Activated CD8-positive, alpha-beta memory T cell treated with anti-CD3 and anti-CD28 coated beads for 4 hours (primary cell): ENCODE results near the gene PRR35.

Experiments
- DNase-seq, 2 donors: peaks; one replicate each; pipeline ENCODE4 v3.0.0-alpha.2; 2020; ENCODE audit warnings: low read depth in 2 of 2

PRR35 gene

DNA sequence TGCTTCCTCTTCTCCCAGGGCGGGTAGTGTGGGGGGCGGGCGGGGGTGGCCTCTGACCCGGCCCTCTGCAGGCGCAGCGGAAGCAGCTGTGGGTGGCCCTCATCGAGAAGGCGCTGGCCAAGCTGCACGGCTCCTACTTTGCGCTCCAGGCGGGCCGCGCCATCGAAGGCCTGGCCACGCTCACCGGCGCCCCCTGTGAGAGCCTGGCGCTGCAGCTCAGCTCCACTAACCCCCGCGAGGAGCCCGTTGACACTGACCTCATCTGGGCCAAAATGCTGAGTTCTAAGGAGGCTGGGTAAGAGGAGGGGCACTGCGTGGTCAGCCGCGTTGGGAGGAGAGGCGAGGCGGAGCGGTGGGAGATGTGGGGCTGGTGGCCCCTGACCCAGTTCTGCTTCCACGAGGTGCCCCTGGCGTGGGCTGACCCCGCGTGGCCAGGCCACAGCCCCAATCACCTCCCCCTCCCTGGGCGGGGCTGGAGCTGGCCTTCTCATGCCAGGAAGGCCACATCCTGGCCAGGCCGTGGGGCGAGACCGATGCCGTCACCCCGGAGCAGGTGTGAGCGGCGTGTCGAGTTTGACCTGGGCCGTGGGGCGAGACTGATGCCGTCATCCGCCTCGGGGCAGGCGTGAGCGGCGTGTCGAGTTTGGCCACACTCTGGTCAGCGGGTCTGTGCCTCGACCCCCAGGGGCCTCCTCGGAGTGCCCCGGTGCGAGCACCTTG is 10.5 kb upstream of the PRR35 start:
- no peak for DNase-seq

DNA sequence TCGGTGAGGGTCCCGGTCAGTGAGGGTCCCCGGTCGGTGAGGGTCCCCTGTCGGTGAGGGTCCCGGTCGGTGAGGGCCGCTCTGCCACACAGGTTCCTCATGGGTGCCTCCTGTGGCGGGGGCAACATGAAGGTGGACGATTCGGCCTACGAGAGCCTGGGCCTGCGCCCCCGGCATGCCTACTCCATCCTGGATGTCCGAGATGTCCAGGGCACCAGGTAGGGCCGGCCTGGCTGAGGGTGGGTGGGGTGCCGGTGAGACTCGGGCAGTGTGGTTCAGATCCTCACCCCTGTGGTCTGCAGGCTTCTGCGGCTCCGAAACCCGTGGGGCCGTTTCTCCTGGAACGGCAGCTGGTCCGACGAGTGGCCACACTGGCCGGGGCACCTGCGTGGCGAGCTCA is 9.0 kb upstream of the PRR35 start:
- DNase-seq: no peak

DNA sequence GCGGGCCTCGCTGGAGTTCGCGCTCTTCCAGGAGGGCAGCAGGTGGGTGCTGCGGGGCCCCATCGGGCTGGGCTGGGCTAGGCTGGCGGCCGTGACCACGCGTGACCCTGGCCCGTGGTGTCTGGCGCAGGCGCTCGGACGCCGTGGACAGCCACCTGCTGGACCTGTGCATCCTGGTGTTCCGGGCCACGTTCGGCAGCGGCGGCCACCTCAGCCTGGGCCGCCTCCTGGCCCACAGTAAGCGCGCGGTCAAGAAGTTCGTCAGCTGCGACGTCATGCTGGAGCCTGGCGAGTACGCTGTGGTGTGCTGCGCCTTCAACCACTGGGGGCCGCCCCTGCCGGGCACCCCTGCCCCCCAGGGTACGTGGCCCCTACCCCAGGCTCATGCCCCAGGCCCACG is 8.0 kb upstream of the PRR35 start:
- no peak for DNase-seq

DNA sequence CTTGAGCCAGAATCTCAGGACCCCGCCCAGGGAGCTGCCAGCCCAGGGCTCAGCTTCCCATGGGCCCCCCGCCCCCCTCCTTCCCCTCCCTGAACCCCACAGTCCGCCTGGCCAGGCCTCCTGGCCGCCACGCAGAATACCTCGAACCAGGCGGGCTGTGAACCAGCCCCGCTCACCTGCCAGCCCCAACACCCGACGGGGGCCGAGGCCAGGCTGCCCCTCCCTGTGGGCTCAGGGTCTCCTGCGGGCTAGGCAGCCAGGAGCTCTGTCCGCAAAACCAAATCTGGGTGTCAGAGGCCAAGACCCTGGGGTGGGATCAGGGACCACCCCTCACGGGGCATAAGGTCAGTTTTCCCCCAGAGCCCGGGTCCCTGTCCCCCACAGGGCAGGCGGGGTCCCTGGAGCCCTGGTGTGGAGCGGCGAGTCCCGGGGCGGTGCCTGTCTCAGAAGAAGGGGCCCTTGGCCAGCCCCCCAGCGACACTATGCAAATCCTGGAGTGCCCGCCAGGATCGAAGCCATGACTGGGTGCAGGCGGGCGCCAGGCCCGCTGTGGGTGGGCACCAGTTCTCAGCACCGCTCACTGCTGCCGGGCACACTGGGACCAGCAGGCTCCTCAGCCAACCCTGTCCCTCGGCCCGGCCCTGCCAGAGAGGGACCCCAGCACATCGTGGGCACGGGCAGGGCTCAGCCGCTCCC is 6.4 kb upstream of the PRR35 start:
- DNase-seq: no peak

DNA sequence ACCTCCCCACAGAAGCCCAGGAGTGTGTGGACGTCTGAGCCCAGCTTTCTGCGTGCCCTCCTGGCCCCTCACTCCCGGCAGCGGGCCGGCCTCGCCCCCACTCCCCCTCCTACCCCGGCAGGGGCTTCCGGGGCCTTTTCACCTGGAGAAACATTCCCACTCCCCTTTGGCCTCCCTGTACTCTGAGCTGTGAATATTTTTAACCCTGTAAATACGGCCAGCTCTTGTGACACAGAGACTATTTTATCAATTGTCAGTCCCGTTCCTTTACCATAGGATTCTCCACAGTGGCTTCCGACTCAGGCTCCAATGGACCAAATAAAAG is 5.9 kb upstream of the PRR35 start:
- DNase-seq: no peak

DNA sequence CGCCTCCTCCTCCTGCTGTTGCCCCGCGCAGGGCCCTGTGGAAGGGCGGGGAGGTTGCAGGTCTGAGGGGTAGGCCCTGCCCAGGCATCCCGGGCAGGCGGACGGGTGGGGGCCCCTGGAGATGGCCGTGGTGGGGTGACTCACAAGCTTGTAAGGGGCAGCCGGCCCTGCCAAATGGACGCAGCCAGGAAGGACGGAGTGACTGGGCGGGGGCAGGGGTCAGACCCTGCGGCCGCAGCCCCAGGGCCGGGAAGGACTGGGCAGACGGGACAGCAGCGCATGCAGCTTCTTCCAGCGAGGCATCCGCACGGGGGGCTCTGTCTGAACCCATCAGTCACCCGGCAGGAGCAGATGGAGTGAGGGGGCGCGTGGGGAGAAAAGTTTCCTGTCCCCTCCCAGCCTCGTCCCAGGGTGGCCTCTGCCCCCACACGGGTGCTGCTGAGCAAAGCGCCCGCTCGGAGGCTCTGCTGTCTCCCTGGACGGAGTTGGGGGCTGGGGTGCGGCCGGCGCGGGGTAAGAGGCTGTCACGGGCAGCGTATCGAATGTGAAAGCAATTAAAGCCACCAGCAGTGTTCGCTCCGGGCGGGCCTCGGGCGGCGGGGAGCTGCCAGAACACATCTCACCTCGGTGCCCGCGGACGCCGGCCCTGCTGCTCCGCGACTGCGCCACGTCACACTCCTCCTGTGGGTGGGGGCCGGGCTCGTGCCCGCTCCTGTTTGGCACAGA is 5.4 kb upstream of the PRR35 start:
- DNase-seq: no peak

DNA sequence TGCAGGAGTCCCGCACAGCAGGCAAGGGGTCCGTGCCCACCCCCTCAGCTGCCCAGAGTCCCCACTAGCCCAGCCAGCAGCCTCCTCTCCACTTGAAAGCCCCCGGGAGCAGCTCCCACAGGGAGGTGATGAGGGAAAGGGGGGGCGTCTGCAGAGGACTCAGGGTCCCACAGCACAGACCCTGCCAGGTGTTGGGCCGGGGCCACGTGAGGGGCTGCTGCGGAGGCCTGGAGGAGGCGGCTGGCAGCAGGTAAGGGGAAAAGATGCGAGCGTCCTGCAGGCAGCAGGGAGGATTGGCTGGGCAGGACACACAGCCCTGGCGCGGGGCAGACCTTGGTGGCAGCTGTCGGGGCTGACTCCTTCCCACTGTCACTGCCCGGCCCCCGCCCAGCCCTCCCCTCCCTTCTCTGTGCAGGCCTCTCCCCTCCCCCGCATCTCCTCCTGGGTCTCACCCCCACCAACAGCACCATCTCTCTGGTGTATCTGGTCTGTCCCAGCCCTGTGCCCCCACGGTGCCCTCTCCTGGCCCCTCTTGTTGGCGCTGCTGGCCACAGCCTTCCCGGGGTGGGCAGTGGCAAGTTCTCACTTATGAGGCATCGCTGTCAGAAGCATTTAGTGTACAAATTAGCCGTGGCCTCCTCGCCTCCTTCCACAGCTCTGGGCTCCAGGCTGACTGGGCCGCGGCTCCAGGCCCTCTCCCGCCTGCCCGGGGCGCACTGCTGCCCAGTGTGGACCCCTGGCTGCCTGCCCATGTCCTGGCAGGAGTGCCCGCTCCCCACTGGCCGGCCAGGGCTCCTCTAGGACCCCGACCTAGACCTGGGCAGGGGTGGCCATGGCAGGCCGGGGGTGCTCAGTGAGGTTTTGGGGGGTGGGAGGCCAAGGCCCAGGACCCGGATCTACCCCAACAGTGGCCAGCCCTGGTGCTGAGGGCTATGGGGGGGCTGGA is 4.4 kb upstream of the PRR35 start:
- no peak for DNase-seq

DNA sequence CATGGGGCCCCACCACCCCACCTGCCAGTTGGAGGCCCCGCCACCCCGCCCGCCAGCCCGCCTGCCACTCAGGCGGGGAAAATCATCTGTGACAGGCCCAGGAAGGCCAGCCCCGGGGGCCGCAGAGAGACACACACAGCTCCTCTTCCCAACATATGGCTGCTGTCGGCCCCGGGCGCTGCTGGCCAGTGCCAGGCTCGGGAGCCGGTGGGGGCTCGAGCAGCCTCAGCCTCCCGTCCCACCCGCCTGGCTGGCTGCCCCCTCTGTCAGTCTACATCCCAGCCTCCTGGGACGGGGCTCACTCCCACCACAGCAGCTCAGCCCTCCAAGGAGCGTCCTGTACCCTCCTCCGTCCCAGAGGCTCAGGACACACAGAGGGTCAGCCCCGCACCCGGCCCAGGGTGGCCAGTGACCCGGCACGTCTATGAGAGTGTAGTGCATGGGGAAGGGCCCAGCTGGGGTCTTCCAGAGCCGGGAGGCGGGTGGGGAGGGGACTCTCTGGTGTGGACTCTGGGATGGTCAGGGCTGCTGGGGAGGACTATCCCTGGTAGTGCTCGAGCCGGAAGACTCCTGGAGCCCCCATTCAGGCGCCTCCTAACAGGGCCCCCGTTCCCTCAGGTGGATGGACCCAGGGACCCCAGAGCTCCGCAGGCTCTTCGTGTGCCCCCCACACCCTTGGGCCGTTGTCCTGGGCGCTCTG is 3.6 kb upstream of the PRR35 start:
- no peak for DNase-seq

DNA sequence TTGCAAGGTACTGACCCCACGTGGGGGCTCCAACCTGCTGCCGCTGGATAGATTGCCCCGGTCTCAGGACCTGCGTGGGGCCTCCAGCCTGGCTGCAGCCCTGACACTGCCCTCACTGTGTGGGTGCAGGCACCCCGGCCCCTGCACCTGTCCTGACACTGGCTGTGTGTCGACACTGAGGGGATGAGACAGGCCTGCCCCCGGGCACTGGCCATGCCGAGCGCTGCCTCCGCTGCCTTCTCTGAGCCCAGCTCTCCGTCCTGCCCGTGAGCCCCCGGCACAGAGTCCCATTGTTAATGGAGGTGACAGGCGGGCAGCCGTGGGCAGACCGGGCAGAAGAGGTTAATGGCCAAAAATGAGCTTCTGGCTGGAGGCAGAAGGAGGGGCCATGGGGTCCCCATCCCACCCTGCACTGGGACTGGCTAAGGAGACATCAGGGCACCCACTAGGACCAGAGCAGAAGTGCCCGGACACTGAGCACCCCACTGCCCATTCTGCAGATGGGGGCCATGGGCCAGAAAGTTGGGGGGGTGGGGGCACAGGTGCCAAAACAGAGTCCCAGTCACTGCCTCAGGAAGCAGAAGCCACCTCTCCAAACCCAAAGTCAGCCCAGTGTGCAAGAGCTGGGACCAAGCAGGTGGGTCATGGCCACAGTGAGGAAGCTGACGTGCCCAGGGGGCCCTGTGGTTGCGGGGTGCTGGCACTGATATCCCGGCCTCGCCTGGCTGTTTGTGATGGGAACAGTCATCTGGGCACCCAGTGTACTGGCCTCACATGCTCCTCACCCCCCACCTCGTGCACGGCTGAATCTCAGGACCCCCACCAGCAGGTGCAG is 2.5 kb upstream of the PRR35 start:
- no peak for DNase-seq

DNA sequence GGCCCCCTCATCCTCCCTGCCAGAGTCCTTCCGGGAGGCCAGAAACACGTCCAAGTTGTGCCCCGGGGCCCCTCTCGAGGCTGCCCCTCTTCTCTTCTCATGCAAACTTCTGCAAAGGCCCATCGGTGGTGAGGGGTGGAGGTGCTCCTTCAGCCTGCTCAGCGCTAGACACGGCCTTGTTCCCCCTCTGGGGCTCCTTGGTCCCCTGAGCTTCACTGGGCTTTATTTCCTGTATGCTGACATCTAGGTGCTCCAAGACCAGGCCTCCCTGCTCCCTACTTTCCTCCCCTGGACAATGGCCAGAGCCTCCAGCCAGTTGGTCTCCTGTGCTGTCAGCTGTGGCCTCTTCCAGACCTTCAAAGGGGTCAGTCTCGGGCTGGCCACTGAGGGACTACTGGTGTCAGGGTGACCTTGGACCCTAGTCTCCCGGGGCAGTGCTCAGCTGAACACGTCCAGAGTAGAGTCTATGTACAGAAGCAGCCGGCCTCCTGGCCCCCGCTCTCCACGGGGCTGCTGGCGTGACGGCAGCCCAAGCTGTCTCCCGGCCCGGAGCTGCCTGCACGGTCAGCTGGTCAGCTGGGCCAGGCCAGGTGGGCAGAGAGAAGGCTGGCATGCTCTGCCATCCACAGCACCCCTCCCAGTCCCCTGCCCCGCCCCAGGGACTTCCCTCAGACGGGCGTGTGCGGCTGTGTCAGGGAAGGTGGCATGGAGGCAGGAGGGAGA is 1.7 kb upstream of the PRR35 start:
- DNase-seq: no peak

DNA sequence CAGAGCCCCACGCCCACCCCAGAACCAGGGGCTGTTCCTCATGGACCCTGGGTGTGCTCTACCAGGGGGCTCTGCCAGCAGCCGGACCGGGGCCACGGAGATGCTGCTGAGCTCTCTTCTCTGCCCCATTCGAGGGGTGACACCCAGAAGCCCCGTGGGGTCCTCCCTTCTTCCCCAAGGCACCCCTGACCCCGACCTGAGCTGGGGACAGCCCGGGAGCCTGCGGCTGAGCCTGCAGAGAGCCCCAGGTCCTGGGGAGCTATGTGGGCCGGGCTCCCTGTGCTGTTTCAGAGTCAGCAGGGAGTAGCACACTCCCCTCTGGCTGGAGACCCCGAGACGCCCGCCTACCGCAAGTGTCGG is 1.2 kb upstream of the PRR35 start:
- DNase-seq: no peak

DNA sequence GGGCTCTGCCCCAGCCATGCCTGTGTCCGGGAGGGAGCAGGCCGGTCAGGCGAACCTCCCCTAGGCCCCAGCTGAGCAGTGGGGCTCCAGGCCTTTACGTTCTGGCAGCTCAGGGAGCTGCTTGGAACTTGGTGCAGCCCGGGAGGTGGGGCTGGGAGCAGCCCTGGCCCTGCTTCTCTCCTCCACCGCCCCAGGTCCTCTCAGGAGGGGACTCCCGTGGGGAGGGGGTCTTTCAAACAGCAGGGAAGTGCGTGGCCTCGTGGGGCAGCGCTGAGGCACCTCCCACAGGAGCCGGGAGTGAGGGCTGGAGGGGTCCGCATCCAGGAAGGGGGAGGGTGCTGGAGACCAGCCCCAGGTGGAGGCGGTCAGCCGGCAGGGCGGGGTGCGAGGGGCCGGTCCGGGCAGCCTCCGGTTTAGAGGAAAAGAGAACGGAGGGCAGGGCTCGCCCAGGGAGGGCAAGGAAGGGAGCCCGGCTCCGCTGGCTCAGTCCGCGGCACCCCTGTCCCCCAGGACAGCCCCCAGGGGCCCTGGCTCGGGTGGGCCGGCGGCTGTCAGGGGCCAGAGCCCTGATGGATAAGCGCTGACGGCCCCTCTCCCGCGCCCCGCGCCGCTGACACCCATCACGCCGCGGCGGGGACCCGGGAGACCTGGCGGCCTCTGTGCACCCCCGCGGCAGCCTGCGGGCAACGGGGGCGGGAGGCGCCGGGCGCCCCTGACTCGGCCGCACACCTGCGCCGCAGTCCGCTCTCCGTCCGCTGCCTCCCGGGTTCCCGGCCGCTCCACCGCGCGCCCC is 587 bp upstream of the PRR35 start:
- DNase-seq: no peak

DNA sequence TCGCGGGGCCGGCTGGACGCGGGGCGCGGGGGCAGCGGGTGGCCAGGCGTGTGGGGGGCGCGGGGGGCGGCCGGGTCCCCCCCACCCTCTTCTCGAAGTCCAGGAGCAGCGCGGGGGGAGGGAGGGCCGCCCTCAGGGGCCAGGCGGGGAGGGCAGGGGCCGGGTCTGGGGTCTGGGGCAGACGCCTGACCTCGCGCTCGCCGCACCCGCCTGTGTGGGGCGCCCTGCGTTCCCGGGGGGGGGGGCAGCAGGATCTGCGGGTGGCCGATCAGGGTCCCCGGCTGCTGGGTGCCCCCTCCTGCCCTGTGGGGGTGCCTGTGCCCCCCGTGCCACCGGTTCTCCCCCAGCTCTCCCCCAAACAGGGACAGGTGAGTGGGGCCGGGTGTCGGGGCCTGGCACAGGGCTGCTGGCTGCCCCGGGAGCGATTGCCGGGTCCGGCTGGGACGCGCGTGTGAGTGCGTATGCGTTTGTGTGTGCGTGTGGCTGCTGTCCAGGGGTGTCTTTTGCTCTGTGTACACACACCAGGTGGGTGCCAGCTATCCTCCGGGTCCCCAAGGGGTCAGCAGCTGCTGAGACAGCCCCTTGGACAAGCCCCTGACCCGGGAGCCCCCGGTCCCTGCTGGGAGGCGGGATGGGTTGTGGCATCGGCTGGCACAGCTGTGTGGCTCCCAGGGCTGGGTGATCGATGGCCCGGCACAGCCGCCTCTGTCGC is 663 bp downstream of the PRR35 start:
- no peak for DNase-seq

DNA sequence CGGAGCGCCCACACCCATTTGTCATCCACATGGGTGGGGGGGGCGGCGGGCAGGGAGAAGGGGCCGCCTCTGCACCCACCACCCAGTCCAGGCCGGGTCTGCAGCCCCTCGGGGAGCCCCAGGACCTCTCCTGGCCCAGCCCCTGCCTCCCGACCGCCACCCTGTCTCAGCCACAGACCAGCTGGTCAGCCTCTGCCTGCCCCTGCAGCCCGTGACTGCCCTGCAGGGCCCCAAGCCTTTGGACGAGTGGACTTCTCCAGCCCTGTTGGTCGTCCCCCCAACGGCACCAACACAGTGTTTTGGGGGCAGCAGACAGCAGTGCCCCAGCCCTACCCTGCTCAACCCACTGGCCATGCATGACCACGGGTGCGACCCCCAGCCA is 1.2 kb downstream of the PRR35 start:
- DNase-seq: no peak

DNA sequence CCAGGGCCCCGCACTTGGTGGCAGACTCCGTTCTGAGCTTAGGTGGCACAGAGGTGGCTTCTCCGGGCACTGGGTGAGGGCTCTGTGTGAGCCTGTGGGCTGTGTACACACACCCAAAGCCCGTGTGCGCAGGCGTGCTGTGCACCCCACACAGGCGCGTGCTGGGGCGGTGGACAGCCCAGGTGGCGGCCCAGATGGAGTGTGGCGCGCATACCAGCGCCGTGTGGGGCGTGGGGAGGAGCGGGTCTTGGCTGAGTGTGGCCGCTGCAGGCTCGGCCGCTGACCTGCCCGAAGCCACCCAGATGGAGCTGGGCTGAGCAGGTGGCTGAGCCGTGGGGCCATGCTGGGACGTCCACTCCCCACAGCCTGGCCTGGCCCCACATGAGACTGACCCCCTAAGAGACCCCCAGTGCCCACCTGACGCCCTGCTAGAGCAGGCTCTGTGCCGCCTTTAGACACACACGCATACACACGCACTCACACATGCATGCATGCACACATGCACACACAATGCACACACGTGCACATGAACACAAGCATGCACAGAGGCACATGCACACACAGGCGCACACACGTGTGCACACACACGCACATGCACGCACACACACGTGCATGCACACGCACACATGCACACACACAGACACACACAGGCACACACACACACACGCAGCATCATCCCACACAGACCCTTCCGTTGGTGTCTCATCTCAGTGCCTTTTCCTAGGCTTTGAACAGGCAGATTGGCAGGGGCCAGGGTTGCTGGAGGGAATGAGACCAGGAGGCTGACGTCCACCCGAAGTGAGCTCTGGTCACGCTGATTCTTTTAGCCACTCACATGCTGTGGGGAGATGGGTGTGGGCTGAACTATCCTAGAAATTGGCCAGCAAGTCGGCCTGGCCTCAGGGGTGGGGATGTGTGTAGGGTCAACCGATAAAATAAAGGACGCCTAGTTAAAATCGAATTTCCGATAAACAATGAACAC is 2.1 kb downstream of the PRR35 start:
- no peak for DNase-seq

DNA sequence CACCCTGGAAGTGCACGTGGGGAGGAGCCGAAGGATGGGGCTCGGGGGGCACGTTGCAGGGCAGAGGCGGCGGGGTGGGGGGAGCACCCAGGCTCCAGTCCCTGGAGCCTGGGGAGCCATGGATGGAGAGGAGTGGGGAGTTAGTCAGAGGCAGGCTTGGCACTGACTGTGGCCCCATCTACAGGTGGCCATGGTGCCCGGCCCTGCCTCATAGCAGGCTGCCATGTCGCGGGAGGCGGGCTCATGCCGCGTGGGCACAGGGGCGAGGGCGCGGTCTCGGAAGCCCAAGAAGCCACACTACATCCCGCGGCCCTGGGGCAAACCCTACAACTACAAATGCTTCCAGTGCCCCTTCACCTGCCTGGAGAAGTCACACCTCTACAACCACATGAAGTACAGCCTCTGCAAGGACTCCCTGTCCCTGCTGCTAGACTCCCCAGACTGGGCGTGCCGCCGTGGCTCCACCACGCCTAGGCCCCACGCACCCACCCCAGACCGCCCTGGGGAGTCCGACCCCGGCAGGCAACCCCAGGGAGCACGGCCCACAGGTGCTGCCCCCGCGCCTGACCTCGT is 3.0 kb downstream of the PRR35 start:
- no peak for DNase-seq
